UCSD-AML1 (cell line): Measurements from ENCODE around the gene DAND5.
"Not testable (repeated sequence)": the region's sequence is repeated elsewhere in the genome, so short reads cannot be mapped to it uniquely, and the experiment has no call there.

Experiments used
- DNase-seq: peaks from one replicate; lab custom pipeline; 2025; ENCODE audit not compliant: unreplicated experiment; lab: John Stamatoyannopoulos, UW

The DAND5 gene

DNA sequence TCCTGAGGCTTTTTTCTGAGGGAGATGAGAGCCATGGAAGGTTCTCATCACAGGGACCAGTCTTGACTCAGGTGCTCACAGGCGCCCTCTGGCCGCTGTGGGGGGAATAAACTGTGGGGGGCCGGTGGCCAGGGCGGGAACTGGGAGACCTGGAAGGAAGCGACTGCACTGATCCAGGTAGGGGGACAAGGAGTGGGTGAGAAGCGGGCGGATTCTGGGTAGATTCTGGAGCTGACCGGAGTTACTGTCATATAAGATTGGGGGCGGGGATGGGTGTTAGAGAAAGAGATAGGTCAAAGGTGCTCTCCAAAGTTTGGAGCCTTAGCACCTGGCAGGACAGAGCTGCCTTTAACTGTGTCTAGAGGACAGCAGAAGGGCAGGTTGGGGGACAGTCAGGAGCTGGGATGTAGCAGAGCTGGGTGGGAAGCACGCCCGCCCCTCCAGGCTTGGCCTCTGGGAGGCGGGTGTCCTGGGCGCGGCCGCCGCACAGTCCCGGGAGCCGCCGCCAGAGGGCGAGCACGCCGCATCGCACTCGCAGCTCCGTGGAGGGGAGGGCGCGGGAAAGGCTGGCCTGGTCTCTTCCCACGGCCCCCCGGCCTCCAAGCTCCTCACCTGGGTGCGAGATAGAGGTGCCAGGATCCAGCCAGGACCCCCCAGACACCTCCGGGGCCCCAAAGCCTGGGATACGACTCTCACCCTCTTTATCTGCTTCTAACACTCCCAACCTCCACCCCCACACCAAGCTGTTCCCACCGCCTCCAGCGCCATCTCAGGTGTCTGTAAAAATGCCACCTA lies 4.2 kb upstream of the DAND5 start:
- DNase-seq = peak; percentile 80

DNA sequence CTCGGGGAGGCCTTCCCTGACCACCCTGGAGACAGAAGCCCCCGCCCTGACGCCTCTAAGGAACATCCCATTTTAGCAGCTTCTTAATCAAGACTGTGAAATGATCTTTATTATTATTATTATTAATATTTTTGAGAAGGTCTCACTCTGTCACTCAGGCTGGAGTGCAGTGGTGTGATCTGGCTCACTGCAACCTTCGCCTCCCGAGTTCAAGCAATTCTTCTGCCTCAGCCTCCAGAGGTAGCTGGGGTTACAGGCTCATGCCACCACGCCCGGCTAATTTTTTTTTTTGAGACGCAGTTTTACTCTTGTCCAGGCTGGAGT lies 3.6 kb upstream of the DAND5 start:
- DNase-seq = no peak

DNA sequence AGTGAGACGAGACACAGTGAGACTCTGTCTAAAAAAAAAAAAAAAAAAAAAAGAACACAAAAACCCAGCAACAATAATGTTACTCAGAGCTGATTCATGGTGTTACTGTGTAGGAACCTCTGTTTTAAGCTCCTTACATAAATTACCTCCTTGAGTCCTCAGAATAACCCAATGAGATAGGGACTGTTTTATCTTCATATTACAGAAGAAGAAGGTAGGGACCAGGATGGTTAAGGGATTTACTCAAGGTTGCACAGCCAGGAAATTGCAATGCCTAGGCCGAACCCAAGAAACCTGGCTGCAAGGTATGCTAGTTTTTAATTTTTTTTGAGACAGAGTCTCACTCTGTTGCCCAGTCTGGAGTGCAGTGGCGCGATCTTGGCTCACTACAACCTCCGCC lies 1.5 kb upstream of the DAND5 start:
- no peak for DNase-seq

DNA sequence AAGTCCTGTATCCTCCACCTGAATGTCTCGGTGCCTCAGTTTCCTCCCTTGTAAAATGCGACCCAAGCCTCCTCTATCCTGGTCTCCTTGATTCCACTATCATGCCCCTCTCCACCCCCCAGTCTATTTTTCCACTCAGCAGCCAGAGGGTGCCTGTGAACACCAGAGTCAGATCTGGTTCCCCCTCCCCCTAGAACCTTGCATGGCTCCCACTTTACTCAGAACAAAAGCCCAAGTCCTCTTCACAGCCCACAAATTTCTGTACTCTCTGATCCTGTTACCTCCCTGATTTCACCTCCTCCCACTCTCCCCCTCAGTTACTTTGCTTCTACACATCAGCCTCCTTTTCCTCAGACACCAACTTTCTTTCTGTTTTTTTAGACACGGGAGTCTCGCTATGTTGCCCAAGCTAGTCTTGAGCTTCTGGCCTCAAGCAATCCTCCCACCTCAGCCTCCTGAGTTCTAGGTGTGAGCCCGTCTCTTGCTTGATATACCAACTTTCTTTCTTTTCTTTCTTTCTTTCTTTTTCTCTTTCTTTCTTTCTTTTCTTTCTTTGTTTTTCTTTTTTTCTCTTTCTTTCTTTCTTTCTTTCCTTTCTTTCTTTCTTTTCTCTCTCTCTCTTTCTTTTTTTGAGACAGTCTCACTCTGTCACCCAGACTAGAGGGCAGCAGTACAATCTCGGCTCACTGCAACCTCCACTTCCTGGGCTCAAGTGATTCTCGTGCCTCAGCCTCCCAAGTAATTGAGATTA lies 869 bp downstream of the DAND5 start:
- no peak for DNase-seq

DNA sequence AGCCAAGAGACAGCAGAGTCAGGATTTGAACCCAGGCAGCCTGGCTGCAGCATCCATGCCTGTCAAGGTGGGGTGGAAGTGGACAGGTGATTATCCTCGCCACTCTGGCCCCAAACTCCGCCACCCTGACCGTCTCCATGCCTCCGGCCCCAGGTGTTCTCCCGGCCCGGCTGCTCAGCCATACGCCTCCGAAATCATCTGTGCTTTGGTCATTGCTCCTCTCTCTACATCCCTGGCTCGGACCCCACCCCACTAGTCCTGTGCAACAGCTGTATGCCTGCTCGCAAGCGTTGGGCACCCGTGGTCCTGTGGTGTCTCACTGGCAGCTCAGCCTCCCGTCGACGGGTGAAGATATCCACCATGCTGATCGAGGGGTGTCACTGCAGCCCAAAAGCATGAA lies 3.9 kb downstream of the DAND5 start:
- DNase-seq = no peak

DNA sequence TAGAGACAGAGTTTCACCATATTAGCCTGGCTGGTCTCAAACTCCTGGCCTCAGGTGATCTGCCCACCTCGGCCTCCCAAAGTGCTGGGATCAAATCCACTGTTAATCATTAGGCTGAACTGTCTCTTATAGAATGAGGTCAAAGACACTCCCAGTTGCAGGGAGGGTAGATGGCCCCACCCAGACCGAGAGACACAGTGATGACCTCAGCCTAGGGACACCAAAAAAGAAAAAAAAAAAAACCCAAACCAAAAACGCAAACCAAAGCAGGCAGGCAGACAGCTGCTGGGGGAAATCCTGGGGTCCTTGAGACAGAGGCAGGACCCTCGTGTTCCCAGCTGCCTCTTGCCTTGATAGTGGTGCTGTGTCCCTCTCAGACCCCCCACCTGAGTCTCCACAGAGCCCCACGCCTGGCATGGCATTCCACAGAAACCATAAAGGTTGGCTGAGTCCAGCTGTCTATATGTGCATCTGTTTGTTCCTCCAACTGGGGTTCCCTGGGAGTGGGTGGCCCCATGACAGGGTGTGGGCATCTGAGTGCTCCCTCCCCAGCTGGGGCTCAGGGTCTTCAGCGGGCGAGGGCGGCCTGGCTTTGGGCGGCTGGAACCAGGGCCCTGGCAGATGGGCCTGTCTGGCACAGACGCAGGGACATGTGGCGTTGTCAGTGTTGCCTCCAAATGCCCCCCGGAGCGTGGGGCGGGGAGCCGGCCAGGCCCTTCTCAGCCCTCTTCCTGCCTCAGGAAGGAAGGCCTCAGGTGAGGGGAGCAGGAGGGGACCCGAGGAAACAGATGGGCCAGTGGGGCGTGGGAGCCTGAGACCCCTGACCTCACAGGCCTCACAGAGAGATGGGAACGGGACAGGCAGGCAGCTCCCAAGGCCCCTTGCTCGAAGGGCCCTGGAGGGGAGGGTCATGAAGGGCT lies 5.2 kb downstream of the DAND5 start:
- no peak for DNase-seq

DNA sequence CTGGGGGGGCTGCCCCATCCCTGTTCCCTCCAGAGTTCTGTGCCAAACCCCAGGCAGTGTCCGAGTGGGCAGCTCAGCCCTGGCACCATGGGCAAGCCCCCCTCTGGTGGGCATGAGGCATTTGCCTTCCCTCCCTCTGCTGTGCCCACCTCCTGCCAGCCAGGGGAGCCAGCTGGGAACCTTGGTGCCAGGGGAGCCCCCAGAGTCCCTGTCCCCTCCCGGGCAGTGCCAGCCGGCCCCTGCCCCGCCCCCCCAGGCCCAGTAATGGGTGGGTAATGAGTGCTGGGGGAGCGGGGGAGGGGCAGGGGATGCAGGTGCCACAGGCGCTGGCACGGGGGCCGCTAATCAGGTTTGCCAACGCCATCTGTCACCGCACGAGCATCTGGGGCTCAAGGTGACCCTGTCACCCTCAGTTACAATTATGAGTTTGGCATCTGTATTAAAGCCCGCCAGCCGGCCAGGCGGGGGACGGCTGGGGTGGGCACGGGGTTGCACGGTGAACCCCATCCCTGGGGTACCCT lies 5.9 kb downstream of the DAND5 start:
- DNase-seq = no peak

DNA sequence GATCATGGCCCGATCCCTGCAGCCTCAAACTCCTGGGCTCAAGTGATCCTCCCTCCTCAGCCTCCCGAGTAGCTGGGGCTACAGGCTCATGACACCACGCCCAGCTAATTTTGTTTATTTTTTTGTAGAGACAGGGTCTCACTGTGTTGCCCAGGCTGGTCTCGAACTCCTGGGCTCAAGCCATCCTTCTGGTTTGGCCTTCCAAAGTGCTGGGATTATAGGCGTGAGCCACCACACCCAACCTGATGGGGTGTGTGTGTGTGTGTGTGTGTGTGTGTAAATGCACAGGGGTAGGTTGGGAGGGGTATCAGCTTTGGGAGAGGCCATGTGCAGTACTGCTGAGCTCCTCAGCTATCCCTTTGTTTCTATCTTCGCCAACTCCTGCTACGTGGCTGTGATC lies 6.7 kb downstream of the DAND5 start:
- not testable (repeated sequence) for DNase-seq

DNA sequence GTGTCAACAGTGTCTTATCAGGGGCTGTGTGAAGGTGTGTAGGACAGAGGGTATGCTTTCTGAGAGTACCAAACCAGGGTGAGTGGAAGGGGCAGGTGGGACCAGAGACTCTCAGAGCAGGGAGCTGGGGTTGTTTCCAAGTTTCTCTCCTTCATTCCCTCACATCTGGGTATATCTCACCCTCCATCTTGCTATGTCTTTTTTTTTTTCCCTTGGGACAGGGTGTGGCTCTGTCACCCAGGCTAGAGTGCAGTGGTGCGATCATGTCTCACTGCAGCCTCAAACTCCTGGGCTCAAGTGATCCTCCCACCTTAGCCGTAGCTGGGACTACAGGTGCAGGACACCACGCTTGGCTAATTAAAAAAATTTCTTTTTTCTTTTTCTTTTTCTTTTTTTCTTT lies 10.6 kb downstream of the DAND5 start:
- DNase-seq = no peak

DNA sequence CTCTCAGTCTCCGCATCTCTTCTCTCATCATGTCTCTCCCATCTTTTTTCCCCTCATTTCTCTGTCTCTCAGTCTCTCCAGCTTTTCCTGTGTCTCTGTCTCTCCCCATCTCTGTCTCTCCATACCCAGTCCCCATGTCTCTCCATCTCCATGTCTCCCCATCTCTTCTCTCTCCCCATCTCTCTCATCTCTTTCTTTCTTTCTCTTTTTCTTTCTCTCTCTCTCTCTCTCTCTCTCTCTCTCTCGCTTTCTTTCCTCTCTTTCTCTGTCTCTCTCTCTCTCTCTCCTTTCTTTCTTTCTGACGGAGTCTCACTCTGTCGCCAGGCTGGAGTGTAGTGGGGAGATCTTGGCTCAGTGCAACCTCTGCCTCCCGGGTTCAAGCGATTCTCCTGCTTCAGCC lies 13.3 kb downstream of the DAND5 start:
- DNase-seq = no peak

DNA sequence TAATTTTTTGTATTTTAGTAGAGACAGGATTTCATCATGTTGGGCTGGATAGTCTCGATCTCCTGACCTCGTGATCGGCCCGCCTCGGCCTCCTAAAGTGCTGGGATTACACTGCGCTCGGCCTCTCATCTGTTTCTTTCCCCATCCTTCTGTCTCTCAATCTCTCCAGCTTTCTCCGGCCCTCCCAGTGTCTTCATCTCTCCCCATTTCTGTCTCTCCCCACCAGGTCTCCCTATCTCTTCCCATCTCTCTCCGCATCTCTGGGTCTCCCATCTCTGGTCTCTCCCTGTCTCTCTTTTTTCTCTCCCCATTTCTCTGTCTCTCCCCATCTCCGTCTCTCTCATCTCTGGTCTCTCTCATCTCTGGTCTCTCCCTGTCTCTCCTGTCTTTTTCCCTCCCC lies 13.7 kb downstream of the DAND5 start:
- DNase-seq = no peak

DNA sequence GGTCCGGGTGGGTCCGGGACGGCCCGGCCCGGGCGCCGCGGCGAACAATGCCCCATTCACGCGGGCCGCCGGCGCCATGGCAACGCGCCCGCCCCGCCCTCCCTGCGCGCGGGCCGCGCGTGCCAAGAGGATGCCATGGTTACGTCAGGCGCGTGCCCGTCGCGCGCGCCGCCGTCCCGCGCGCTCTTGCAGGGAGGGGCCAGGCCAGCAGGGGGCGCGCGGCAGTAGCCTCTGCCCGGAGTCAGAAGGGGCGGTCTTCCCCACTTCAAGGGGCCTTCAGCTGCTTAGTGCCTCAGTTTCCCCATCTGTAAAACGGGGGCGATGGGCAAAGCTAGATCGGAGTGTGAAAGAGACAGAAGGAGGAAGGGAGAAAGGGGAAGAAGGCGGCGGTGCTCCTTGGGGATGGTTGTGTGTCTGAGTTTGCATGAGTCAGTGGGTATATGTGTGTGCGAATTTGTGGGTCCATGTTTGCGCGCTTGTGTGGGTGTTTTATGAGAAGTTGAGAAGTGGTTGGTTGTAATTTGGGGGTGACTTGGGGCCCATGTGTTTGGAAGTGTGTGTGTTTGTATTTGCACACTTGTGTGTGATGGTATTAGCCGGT lies 14.3 kb downstream of the DAND5 start:
- DNase-seq = peak; percentile 82

DNA sequence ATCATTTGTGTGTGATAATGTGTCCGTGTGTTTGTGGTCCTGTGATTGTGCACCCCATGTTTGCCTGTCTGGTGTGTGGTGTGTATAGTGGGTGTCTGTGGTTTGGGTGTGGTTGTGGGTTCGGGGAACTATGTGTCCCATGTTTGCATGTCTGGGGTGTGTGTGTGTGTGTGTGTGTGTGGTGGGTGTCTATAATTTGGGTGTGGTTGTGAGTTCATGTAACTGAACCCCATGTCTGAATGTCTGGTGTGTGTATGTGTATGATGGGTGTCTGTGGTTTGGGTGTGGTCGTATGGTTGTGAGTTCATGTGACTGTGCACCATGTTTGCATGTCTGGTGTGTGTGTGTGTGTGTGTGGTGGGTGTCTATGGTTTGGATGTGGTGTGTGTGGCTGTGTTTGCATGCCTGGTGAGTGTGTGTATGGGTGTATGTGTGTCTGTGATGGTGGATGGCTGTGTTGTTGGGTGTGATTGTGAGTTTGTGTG lies 14.8 kb downstream of the DAND5 start:
- DNase-seq = no peak

DNA sequence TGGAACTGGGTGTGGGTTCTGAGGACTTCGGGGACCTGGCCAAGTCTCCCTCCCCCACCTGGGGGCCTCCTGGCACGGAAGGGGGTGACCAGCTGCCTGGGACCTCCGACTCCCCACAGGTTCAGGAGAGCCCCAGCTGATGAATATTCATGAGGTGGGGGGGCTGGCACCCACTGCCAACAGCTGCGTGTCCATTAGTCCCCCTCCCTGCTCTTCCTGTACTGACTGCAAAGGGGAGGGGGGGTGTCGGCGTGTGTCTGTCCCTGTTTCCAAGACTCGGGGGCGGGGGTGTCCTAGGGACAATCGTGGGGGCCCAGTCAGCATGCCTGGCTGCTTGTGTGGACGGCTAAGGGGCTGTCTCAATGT lies 15.3 kb downstream of the DAND5 start:
- no peak for DNase-seq

DNA sequence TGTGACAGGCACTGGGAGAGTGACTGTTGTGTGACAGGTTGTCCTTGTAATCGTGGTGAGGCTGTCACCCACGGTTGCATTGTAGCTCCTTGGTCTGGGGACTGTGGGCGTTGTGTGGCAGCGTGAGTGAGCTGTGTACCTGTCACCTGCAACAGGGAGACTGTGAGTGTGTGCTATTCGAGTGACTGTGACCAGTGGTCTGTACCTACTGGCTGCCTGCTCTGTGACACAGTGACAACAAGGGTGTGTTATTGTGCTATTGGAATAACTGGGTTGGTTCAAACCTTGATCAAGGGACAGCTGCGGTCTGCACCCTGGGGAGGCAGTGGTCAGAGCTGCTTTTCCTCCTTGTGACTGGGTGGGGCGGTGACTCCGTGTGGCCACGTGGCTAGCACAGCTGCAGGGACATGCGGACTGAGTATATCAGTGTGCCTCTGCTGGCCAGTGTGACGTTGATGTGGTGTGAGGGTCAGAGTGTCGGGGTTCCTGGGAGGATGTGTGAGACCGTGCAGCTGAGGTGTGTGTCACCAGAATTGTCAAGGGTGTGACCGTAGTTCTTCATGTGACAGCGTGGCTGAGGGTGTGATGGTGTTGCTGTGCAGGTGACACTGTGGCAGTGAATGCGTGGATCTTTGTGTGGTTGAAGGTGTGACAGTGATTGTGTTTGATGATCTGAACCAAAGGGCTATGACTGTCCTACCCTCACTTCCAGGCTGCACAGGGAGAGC lies 15.8 kb downstream of the DAND5 start:
- no peak for DNase-seq

DNA sequence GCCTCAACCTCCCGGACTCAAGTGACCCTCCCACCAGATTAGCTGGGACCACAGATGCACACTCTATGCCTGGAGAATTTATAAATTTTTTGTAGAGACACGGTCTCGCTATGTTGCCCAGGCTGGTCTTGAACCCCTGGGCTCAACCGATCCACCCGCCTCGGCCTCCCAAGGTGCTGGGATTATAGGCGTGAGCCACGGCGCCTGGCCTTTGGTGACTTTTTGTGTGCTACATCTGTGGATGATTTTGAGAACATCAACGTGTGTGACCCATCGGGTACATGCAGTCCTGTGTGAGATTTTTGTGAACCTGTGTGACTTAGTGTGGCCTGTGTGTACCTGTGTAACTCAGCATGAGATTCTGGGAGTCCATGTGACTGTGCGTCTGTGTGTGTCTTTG lies 17.4 kb downstream of the DAND5 start:
- DNase-seq = no peak

DNA sequence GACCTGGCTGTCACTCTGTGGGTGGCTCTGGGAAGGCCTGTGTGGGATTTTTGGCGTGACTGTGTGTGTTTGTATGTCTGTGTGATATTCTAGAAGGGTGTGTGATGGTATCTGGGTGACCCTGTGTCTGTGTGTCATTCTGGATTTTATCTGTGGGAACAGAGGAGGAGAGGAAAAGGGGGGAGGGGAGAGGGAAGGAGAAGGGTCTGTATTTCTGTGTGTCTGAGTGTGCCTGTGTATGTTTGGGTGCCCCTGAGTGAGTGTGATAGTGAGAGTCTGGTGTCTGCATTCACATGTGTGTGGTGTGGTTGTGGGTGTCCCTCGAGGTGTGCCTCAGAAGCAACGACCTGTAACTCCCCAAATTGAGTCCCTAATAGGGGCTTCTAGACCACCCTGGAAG lies 17.8 kb downstream of the DAND5 start:
- no peak for DNase-seq

DNA sequence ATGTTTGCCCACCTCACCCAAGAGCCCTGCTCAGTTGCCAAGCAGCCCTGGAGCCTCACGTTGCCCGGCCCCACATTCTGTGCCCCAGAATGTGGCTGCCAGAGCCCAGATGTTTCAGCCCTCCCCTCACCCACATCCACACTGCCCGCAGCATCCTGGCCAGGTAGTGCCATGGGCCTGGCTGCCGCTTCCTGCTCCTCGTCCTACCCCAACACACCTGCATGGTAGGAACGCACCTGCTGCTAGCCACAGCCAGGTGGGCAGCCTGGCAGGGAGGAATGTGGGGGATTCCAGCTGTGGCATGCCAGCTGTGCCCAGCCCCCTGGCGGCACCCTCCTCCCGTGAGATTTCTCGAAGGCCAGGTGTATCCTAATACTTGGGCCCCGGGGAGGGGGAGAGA lies 18.4 kb downstream of the DAND5 start:
- no peak for DNase-seq

DNA sequence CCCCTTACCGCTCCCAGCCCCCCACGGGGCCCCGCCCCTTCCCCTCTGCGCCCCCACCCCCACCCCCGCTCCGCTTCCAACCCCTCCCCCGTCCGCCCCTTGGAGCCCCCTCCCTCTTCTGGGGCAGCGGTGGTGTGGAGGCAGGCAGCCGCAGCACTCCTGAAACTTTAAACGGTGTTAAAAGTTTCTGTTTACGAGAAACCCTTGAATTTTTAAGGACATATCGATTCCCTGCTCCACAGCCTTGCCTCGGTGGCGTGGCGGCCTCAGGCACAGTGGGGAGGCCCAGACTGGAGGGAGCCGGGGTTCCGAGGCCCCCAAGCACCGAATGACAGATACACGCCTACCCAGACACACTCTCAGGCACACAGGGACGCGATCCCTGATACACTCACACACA lies 21.1 kb downstream of the DAND5 start:
- DNase-seq = no peak

DNA sequence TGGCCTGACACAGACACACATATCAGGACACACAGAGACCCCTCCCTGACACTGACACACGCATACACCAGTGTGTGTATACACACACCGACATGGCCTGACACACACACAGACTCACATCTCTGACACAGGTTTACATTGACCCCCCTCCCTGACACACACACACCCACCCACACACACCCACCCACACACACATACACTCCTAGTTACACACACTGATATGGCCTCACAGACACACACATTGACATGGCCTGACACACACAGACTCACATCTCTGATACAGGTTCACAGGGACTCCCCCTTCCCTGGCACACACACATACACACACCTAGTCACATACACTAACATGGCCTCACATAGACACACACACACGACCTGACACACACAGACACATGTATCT lies 21.5 kb downstream of the DAND5 start:
- no peak for DNase-seq
